Measurements from ENCODE around the gene SWAP70. TPM values are rescaled to one million over a fixed set of nuclear protein-coding genes. Genes with fewer than 3 reads are reported as not detected.

The SWAP70 gene
- total and polyA plus RNA-seq, 2 of the 13 experiments (the other 11 are each of a cell fraction or from before 2014, with no cell fraction given) = 4.6 to 8.7 TPM

GRCh38 chr11:9757809-9758636, 94.1 kb downstream of the SWAP70 start (continued):
- TF ChIP-seq ZNF687 (CRISPR knock-in tag; IDR thresholded peaks at IDR 0.05) (no peak; the same call in 1 of the 2 replicates), ZHX2 (IDR thresholded peaks at IDR 0.05; ENCODE audit: low read depth) (no peak), ZHX2 (CRISPR knock-in tag; IDR thresholded peaks at IDR 0.05; ENCODE audit: borderline replicate concordance) (no peak), SATB2 (CRISPR knock-in tag; IDR thresholded peaks at IDR 0.05) (no peak), ZNF264 (CRISPR knock-in tag; IDR thresholded peaks at IDR 0.05) (peak; percentile 55; the same call in 1 of the 2 replicates), BORCS8-MEF2B (CRISPR knock-in tag; IDR thresholded peaks at IDR 0.05) (no peak), SRF (IDR thresholded peaks at IDR 0.05; ENCODE audit: low read depth, low read length) (no peak), ZNF343 (CRISPR knock-in tag; IDR thresholded peaks at IDR 0.05) (peak; percentile 63; the same call in 1 of the 2 replicates), TBP (CRISPR knock-in tag; IDR thresholded peaks at IDR 0.05) (no peak; the same call in 1 of the 2 replicates), RARA (CRISPR knock-in tag; IDR thresholded peaks at IDR 0.05) (no peak; the same call in none of the 2 replicates), ZNF672 (CRISPR knock-in tag; IDR thresholded peaks at IDR 0.05) (no peak), TBL1XR1 (IDR thresholded peaks at IDR 0.05; ENCODE audit: borderline replicate concordance, low read length, partially characterized antibody) (no peak), GATAD2A (CRISPR knock-in tag; IDR thresholded peaks at IDR 0.05) (peak; percentile 66; the same call in 1 of the 2 replicates), ZNF138 (CRISPR knock-in tag; IDR thresholded peaks at IDR 0.05; ENCODE audit: low read depth) (0 out of 2 replicates have a peak, but pooled peaks have one; percentile 57), ZNF350 (CRISPR knock-in tag; IDR thresholded peaks at IDR 0.05; ENCODE audit: borderline replicate concordance, low read depth) (no peak), KAT7 (CRISPR knock-in tag; IDR thresholded peaks at IDR 0.05; ENCODE audit: borderline replicate concordance) (no peak), ZNF674 (CRISPR knock-in tag; IDR thresholded peaks at IDR 0.05; ENCODE audit: low read depth) (no peak), HMG20A (CRISPR knock-in tag; IDR thresholded peaks at IDR 0.05; ENCODE audit: borderline replicate concordance) (no peak), ZBTB37 (CRISPR knock-in tag; IDR thresholded peaks at IDR 0.05) (no peak)
